Lung (tissue), 12 donors: Measurements from ENCODE around the gene PA2G4. TPM values are rescaled to one million over a fixed set of nuclear protein-coding genes. Genes with fewer than 3 reads are reported as not detected.
A peak's percentile ranks its signal among the peaks of the same experiment; 100 is the strongest.
"Not testable (repeated sequence)": the region's sequence is repeated elsewhere in the genome, so short reads cannot be mapped to it uniquely, and the experiment has no call there.

Source experiments
- ATAC-seq: fragments of 200-7000 bp; cut with Tn5 transposase; one replicate; pipeline ENCODE4 v1.9.1; 2020; ENCODE audit warnings: moderate number of reproducible peaks; ENCODE audit not compliant: insufficient read depth, low FRiP score
- DNase-seq, 3 donors: peaks; one replicate each; pipeline ENCODE4 v3.0.0-alpha.2; 2013 to 2017
- H3K27ac ChIP-seq, 2 donors: one replicate each; pipeline ENCODE4 v1.5.1; 2013; ENCODE audit warnings: mild to moderate bottlenecking in 2 of 2, moderate library complexity in 2 of 2, control low read depth in 1 of 2, inconsistent platforms in 1 of 2, low read depth in 1 of 2, low read length in 1 of 2
- H3K27me3 ChIP-seq, 3 donors: one replicate each; pipeline ENCODE4 v1.5.1; 2013; ENCODE audit warnings: low read length in 2 of 3; ENCODE audit not compliant: control insufficient read depth in 3 of 3, insufficient read depth in 3 of 3
- H3K36me3 ChIP-seq, 4 donors: one replicate each; pipeline ENCODE4 v1.5.1; 2013; ENCODE audit warnings: low read length in 4 of 4, mild to moderate bottlenecking in 1 of 4, moderate library complexity in 1 of 4; ENCODE audit not compliant: control insufficient read depth in 4 of 4, insufficient read depth in 4 of 4
- H3K4me1 ChIP-seq, 5 donors: one replicate each; pipeline ENCODE4 v1.5.1; 2013; ENCODE audit warnings: low read length in 5 of 5, mild to moderate bottlenecking in 2 of 5, moderate library complexity in 1 of 5; ENCODE audit not compliant: control insufficient read depth in 5 of 5, insufficient read depth in 5 of 5
- H3K4me3 ChIP-seq: one replicate; pipeline ENCODE4 v1.5.1; 2013; ENCODE audit warnings: mild to moderate bottlenecking, control low read depth, moderate library complexity
- H3K9ac ChIP-seq, 2 donors: one replicate each; pipeline ENCODE4 v1.5.1; 2013; ENCODE audit warnings: low read length in 2 of 2, control low read depth in 1 of 2; ENCODE audit not compliant: insufficient read depth in 1 of 2
- H3K9me3 ChIP-seq, 4 donors: one replicate each; pipeline ENCODE4 v1.5.1; 2013; ENCODE audit warnings: low read length in 3 of 4, mild to moderate bottlenecking in 1 of 4, moderate library complexity in 1 of 4; ENCODE audit not compliant: control insufficient read depth in 4 of 4, insufficient read depth in 3 of 4
- CTCF ChIP-seq: IDR thresholded peaks from 2 replicates; pipeline ENCODE4 v1.5.1; 2012; ENCODE audit warnings: mild to moderate bottlenecking; ENCODE audit errors: control extremely low read depth, extremely low read depth
- WGBS, 2 donors: extraction: QIAGEN DNeasy Blood & Tissue Kit; methylation state at CpG; one replicate each; pipeline ENCODE4 v1.1.7; 2013; 5-methylcytosine and 5-hydroxymethylcytosine counted together
- polyA plus RNA-seq, 2 donors: library from polyadenylated mRNA; stranded (reverse); fragments of 200-250 nt; gene quantifications; one replicate each; pipeline ENCODE4 v1.2.1, GENCODE V29; 2013
- total RNA-seq, 2 donors: library from RNA; depleted of rRNA in 1 of 2; stranded (reverse); fragments of >200 nt in 1 of 2; gene quantifications; one replicate each; pipeline ENCODE4 v1.2.1, GENCODE V29; 2014 to 2021
- donor health status: control.
- donor health status: control.
- donor health status: Bipolar disorder and iron deficiency.
- donor health status: healthy.
- donor health status: DM: yes; HTN: yes; CAD: no.

Gene PA2G4
- total and polyA plus RNA-seq, 4 donors, result 80.2 to 137 (median 89.4) TPM

GRCh38 chr12:56155256-56155845 lies 51.0 kb downstream of the PA2G4 start:
- no peaks in the 10 kb centered on the region for H3K27me3 ChIP-seq
- TF ChIP-seq CTCF, result no peak
- no peak overlapping the region for H3K9ac ChIP-seq
- H3K4me3 ChIP-seq, result no peak overlapping the region
- no peak overlapping the region for H3K27ac ChIP-seq
- no peak for ATAC-seq
- WGBS, 2 donors, result 95 to 98% methylated on average over 11 of the region's 11 CpGs
- H3K36me3 ChIP-seq, result peaks cover 7 to 30% (median 16%) of the 10 kb centered on the region in 4 donors
- DNase-seq, result no peak
- peaks cover 9 to 42% (median 23%) of the 10 kb centered on the region in 5 donors for H3K4me1 ChIP-seq
- H3K9me3 ChIP-seq, result no peaks in the 10 kb centered on the region

- not testable (repeated sequence) for DNase-seq
- 90 to 91% methylated on average over 21 of the region's 21 CpGs for WGBS, 2 donors
These were observed 52.3 kb downstream of the PA2G4 start for GRCh38 chr12:56156464-56157200.

GRCh38 chr12:56157201-56158028 lies 53.1 kb downstream of the PA2G4 start:
- ATAC-seq (peak; percentile 55), DNase-seq (peak; percentile 93 to 96 (median 96))
- Histone ChIP-seq H3K9me3 (no peaks in the 10 kb centered on the region), H3K36me3 (peaks cover 7 to 49% (median 34%) of the 10 kb centered on the region in 4 donors), H3K4me1 (peaks cover 4 to 36% (median 26%) of the 10 kb centered on the region in 5 donors), H3K4me3 (peak overlapping the region; percentile 15), H3K27me3 (no peaks in the 10 kb centered on the region), H3K27ac (peak overlapping the region; percentile 77 to 85), H3K9ac (peak overlapping the region; percentile 60 to 95)
- 4 to 6% methylated on average over 45 of the region's 45 CpGs for WGBS, 2 donors
- peak; percentile 29 for TF ChIP-seq CTCF

More at GRCh38 chr12:56156464-56157200, 52.3 kb downstream of the PA2G4 start:
- not testable (repeated sequence) for H3K27me3 ChIP-seq, H3K9me3 ChIP-seq, ATAC-seq, H3K4me3 ChIP-seq
- H3K4me1 ChIP-seq, result peaks cover 4 to 38% (median 26%) of the 10 kb centered on the region in 5 donors
- H3K36me3 ChIP-seq, result peaks cover 7 to 43% (median 27%) of the 10 kb centered on the region in 4 donors
- peak overlapping the region in 1 of 2 donors; percentile 95 for H3K9ac ChIP-seq
- peak overlapping the region; percentile 77 to 85 for H3K27ac ChIP-seq
